Keratinocyte (primary cell): Measurements from ENCODE around the gene CLEC16A.

Experiments used
- CTCF ChIP-seq, 3 experiments: IDR thresholded peaks in 1 of 3; conservative IDR thresholded peaks in 1 of 3; optimal IDR thresholded peaks in 1 of 3; 2 replicates in 2 of 3; 3 replicates in 1 of 3; pipeline versions ENCODE3 to v1.5.1; 2011; ENCODE audit warnings: low read length in 3 of 3, mild to moderate bottlenecking in 3 of 3, moderate library complexity in 2 of 3, control low read depth in 1 of 3, inconsistent platforms in 1 of 3; ENCODE audit not compliant: insufficient read depth in 2 of 3; ENCODE audit errors: extremely low read depth in 1 of 3
- EZH2 ChIP-seq: IDR thresholded peaks from one replicate; pipeline ENCODE4 v1.6.1; 2012; ENCODE audit warnings: inconsistent platforms, mild to moderate bottlenecking, low read length, moderate library complexity

- TF ChIP-seq CTCF (optimal IDR thresholded peaks at IDR 0.05 in 1 of 3, IDR thresholded peaks at IDR 0.05 in 1 of 3, conservative IDR thresholded peaks at IDR 0.05 in 1 of 3; ENCODE audit: extremely low read depth in 1 of 3, insufficient read depth in 2 of 3, low read length in 3 of 3) = no peak
- no peak for TF ChIP-seq EZH2
Observed at GRCh38 chr16:11187522-11188023, 243.2 kb downstream of the CLEC16A start.
